SK-N-SH (cell line): ENCODE data around the gene PHOX2A. TPM values are rescaled to one million over a fixed set of nuclear protein-coding genes. Genes with fewer than 3 reads are reported as not detected.

Experiments used
- CTCF ChIA-PET: fragments of 300-600, 350-600 bp; formaldehyde crosslinking; extraction: SDS; loops from one replicate; lab custom pipeline; 2021; lab: Yijun Ruan, JAX
- POLR2A ChIA-PET: fragments of 350-600 bp; sonication (Branson Sonifier 250); formaldehyde crosslinking; extraction: SDS; loops from one replicate; lab custom pipeline; 2020; ENCODE audit warnings: antibody characterized with exemption, inconsistent platforms; lab: Yijun Ruan, JAX
- DNase-seq: peaks from one replicate; pipeline ENCODE4 v3.0.0; 2012
- H2AFZ ChIP-seq: fragments of 200-600 bp; sonication (generic); 2 replicates; pipeline ENCODE4 v1.8.1; 2016; ENCODE audit warnings: antibody characterized with exemption, mild to moderate bottlenecking, low read depth
- H3F3A ChIP-seq: fragments of 200-600 bp; sonication (generic); replicated peaks from 2 replicates; pipeline ENCODE3; 2016; ENCODE audit warnings: antibody characterized with exemption, mild to moderate bottlenecking; ENCODE audit not compliant: insufficient read depth
- H3K27ac ChIP-seq, 2 experiments: fragments of 200-500 bp in 1 of 2; fragments of 200-600 bp in 1 of 2; sonication (Bioruptor generic) in 1 of 2; sonication (generic), shearing (Covaris generic) in 1 of 2; 2 replicates each; pipeline versions ENCODE4 v1.5.1 to v1.6.1; 2014 to 2016; ENCODE audit warnings: low read depth in 2 of 2, inconsistent platforms in 1 of 2, low read length in 1 of 2, mild to moderate bottlenecking in 1 of 2, mixed read lengths in 1 of 2
- H3K27me3 ChIP-seq: fragments of 200-600 bp; sonication (generic), shearing (Covaris generic); 2 replicates; pipeline ENCODE4 v1.6.1; 2016; ENCODE audit warnings: mixed run types; ENCODE audit not compliant: insufficient read depth
- H3K36me3 ChIP-seq, 2 experiments: fragments of 200-500 bp in 1 of 2; fragments of 200-600 bp in 1 of 2; sonication (Bioruptor generic) in 1 of 2; sonication (generic) in 1 of 2; replicated peaks in 1 of 2; 2 replicates each; pipeline versions ENCODE3 to v1.5.1; 2014 to 2016; ENCODE audit warnings: low read length in 1 of 2, mild to moderate bottlenecking in 1 of 2; ENCODE audit not compliant: insufficient read depth in 2 of 2, control insufficient read depth in 1 of 2
- H3K4me1 ChIP-seq, 2 experiments: fragments of 200-500 bp in 1 of 2; fragments of 200-600 bp in 1 of 2; sonication (Bioruptor generic) in 1 of 2; sonication (generic), shearing (Covaris generic) in 1 of 2; 2 replicates each; pipeline versions ENCODE4 v1.5.1 to v1.6.1; 2014 to 2016; ENCODE audit warnings: low read depth in 1 of 2, low read length in 1 of 2, mixed run types in 1 of 2; ENCODE audit not compliant: insufficient read depth in 2 of 2, control insufficient read depth in 1 of 2
- H3K4me2 ChIP-seq: fragments of 200-600 bp; sonication (generic), shearing (Covaris generic); 2 replicates; pipeline ENCODE4 v1.6.1; 2017; ENCODE audit warnings: mixed run types
- H3K4me3 ChIP-seq, 2 experiments: fragments of 200-500 bp in 1 of 2; fragments of 200-600 bp in 1 of 2; sonication (Bioruptor generic) in 1 of 2; sonication (generic), shearing (Covaris generic) in 1 of 2; 2 replicates each; pipeline versions ENCODE4 v1.5.1 to v1.8.1; 2014 to 2016; ENCODE audit warnings: low read depth in 2 of 2, inconsistent platforms in 1 of 2, low read length in 1 of 2, mild to moderate bottlenecking in 1 of 2, mixed read lengths in 1 of 2, moderate library complexity in 1 of 2
- H3K79me2 ChIP-seq: fragments of 200-600 bp; sonication (generic); 2 replicates; pipeline ENCODE4 v1.8.1; 2017; ENCODE audit warnings: mild to moderate bottlenecking; ENCODE audit not compliant: insufficient read depth
- H3K9ac ChIP-seq: fragments of 200-600 bp; sonication (generic); 2 replicates; pipeline ENCODE4 v1.6.1; 2017; ENCODE audit warnings: mixed run types
- H3K9me2 ChIP-seq: fragments of 200-600 bp; sonication (generic); 2 replicates; pipeline ENCODE4 v1.6.1; 2017; ENCODE audit warnings: mixed run types
- H3K9me3 ChIP-seq: fragments of 200-600 bp; sonication (generic); 2 replicates; pipeline ENCODE4 v1.6.1; 2017; ENCODE audit warnings: mixed run types, mild to moderate bottlenecking, moderate library complexity
- H4K20me1 ChIP-seq: fragments of 200-600 bp; sonication (generic); 2 replicates; pipeline ENCODE4 v1.6.1; 2017; ENCODE audit warnings: mild to moderate bottlenecking, mixed run types; ENCODE audit not compliant: insufficient read depth
- EZH2phosphoT487 ChIP-seq: fragments of 200-600 bp; sonication (generic); IDR thresholded peaks from 2 replicates; pipeline ENCODE4 v1.6.1; 2017; ENCODE audit warnings: low read depth, mixed run types, mild to moderate bottlenecking, antibody characterized with exemption, moderate library complexity, borderline replicate concordance
- FOXJ3 ChIP-seq: sonication (generic); formaldehyde crosslinking; IDR thresholded peaks from 2 replicates; pipeline ENCODE4 v1.5.1; 2020; ENCODE audit warnings: mild to moderate bottlenecking, missing genetic modification reagents
- FOXM1 ChIP-seq: IDR thresholded peaks from 2 replicates; pipeline ENCODE4 v1.4.0; 2012; ENCODE audit warnings: low read depth, mild to moderate bottlenecking
- GABPA ChIP-seq: IDR thresholded peaks from 2 replicates; pipeline ENCODE4 v1.4.0; 2012; ENCODE audit warnings: low read depth, mild to moderate bottlenecking
- GATA2 ChIP-seq: sonication (generic); formaldehyde crosslinking; IDR thresholded peaks from 2 replicates; pipeline ENCODE4 v1.5.0; 2020; ENCODE audit warnings: mild to moderate bottlenecking, missing genetic modification reagents
- MXI1 ChIP-seq: IDR thresholded peaks from 2 replicates; pipeline ENCODE4 v1.6.1; 2012; ENCODE audit warnings: mild to moderate bottlenecking, low read depth, low read length, improper control_type of control experiment
- NRF1 ChIP-seq: IDR thresholded peaks from 2 replicates; pipeline ENCODE4 v1.6.1; 2012; ENCODE audit warnings: low read depth, mild to moderate bottlenecking, low read length
- RAD21 ChIP-seq: IDR thresholded peaks from 2 replicates; pipeline ENCODE4 v1.6.1; 2012; ENCODE audit warnings: mild to moderate bottlenecking, low read length
- SIN3A ChIP-seq: IDR thresholded peaks from 2 replicates; pipeline ENCODE4 v1.6.1; 2012; ENCODE audit warnings: low read depth, mild to moderate bottlenecking, low read length, moderate library complexity, borderline replicate concordance
- SMC3 ChIP-seq: IDR thresholded peaks from 2 replicates; pipeline ENCODE4 v1.6.1; 2012; ENCODE audit warnings: low read depth, low read length, improper control_type of control experiment
- TAF1 ChIP-seq: IDR thresholded peaks from 2 replicates; pipeline ENCODE4 v1.6.1; 2012; ENCODE audit warnings: low read depth, mild to moderate bottlenecking, low read length, moderate library complexity, borderline replicate concordance
- TEAD4 ChIP-seq: IDR thresholded peaks from 2 replicates; pipeline ENCODE4 v1.4.0; 2012; ENCODE audit warnings: mild to moderate bottlenecking, borderline replicate concordance; ENCODE audit not compliant: insufficient read depth
- WGBS: methylation state at CpG from one replicate; pipeline ENCODE4 v1.1.6; 2017; ENCODE audit warnings: low lambda C conversion rate; 5-methylcytosine and 5-hydroxymethylcytosine counted together
- polyA plus RNA-seq, 3 experiments: library from polyadenylated mRNA; depleted of rRNA; stranded (reverse); fragments of >200 nt; gene quantifications; 2 replicates each; pipeline ENCODE4 v1.2.3, GENCODE V29; 2012
- TF ChIP-seq, protein P1 (sequence below): IDR thresholded peaks from 2 replicates; pipeline ENCODE4 v1.6.1; 2012; ENCODE audit warnings: mild to moderate bottlenecking, low read depth, low read length, moderate library complexity
- TF ChIP-seq, protein P2 (sequence below): fragments of 200-600 bp; sonication (generic); IDR thresholded peaks from 2 replicates; pipeline ENCODE4 v1.6.1; 2017; ENCODE audit warnings: antibody characterized with exemption, mild to moderate bottlenecking, moderate library complexity

PHOX2A gene
- polyA plus RNA-seq, 1 of the 3 experiments (the other 2 are of a cell fraction): 75.6 TPM

DNA sequence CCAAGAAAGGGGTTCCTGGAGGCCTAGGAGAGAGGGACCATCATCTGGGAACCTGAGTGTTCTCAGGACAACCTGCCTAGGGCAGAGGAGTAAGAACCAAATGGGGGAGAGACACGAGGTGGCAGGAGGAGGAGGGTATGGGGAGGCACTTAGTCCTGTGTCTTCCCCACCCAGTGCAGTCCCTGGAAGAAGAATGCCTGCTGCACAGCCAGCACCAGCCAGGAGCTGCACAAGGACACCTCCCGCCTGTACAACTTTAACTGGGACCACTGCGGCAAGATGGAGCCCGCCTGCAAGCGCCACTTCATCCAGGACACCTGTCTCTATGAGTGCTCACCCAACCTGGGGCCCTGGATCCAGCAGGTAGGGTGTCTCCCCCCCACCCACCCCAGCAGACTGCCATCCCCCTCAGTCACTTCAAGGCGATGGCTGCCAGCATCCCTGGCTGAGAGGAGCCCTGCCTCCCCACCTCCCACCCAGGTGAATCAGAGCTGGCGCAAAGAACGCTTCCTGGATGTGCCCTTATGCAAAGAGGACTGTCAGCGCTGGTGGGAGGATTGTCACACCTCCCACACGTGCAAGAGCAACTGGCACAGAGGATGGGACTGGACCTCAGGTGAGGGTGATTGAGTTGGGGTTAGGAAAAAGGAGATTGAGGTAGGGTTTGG is 23.1 kb downstream of the PHOX2A start:
- Histone ChIP-seq H3K4me3 (no peak overlapping the region), H3K9me3 (no peaks in the 10 kb centered on the region), H3K27ac (no peak overlapping the region), H3K79me2 (peaks cover 20% of the 10 kb centered on the region), H3K9me2 (no peaks in the 10 kb centered on the region), H3K27me3 (no peaks in the 10 kb centered on the region; the same call in 1 of the 2 replicates), H2AFZ (no peak overlapping the region), H3F3A (no peaks in the 10 kb centered on the region), H3K36me3 (no peaks in the 10 kb centered on the region), H4K20me1 (peaks cover 8% of the 10 kb centered on the region), H3K4me1 (peaks cover 3 to 11% of the 10 kb centered on the region in 2 experiments; a peak in 2 of 4 replicates), H3K9ac (no peak overlapping the region), H3K4me2 (no peak overlapping the region)
- 83% methylated on average over 8 of the region's 10 CpGs for WGBS
- no peak for DNase-seq
- ChIA-PET CTCF (interaction anchor here (1.0 to 1.4 kb wide), 2 partner anchors 77 to 213 kb away, joined by 3 to 7 read pairs; no protein-coding TSS in a partner anchor), POLR2A (interaction anchor here (1.9 kb wide), 1 partner anchor 195 kb away, joined by 5 read pairs; no protein-coding TSS in a partner anchor)
- TF ChIP-seq FOXM1: no peak
- no peak for TF ChIP-seq FOXJ3 (CRISPR knock-in tag)
- TF ChIP-seq, protein P1, sequence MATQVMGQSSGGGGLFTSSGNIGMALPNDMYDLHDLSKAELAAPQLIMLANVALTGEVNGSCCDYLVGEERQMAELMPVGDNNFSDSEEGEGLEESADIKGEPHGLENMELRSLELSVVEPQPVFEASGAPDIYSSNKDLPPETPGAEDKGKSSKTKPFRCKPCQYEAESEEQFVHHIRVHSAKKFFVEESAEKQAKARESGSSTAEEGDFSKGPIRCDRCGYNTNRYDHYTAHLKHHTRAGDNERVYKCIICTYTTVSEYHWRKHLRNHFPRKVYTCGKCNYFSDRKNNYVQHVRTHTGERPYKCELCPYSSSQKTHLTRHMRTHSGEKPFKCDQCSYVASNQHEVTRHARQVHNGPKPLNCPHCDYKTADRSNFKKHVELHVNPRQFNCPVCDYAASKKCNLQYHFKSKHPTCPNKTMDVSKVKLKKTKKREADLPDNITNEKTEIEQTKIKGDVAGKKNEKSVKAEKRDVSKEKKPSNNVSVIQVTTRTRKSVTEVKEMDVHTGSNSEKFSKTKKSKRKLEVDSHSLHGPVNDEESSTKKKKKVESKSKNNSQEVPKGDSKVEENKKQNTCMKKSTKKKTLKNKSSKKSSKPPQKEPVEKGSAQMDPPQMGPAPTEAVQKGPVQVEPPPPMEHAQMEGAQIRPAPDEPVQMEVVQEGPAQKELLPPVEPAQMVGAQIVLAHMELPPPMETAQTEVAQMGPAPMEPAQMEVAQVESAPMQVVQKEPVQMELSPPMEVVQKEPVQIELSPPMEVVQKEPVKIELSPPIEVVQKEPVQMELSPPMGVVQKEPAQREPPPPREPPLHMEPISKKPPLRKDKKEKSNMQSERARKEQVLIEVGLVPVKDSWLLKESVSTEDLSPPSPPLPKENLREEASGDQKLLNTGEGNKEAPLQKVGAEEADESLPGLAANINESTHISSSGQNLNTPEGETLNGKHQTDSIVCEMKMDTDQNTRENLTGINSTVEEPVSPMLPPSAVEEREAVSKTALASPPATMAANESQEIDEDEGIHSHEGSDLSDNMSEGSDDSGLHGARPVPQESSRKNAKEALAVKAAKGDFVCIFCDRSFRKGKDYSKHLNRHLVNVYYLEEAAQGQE: no peak
- TF ChIP-seq, protein P2, sequence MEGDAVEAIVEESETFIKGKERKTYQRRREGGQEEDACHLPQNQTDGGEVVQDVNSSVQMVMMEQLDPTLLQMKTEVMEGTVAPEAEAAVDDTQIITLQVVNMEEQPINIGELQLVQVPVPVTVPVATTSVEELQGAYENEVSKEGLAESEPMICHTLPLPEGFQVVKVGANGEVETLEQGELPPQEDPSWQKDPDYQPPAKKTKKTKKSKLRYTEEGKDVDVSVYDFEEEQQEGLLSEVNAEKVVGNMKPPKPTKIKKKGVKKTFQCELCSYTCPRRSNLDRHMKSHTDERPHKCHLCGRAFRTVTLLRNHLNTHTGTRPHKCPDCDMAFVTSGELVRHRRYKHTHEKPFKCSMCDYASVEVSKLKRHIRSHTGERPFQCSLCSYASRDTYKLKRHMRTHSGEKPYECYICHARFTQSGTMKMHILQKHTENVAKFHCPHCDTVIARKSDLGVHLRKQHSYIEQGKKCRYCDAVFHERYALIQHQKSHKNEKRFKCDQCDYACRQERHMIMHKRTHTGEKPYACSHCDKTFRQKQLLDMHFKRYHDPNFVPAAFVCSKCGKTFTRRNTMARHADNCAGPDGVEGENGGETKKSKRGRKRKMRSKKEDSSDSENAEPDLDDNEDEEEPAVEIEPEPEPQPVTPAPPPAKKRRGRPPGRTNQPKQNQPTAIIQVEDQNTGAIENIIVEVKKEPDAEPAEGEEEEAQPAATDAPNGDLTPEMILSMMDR: no peak
- TF ChIP-seq GATA2 (CRISPR knock-in tag): no peak
- no peak for TF ChIP-seq SMC3
- no peak for TF ChIP-seq TEAD4

DNA sequence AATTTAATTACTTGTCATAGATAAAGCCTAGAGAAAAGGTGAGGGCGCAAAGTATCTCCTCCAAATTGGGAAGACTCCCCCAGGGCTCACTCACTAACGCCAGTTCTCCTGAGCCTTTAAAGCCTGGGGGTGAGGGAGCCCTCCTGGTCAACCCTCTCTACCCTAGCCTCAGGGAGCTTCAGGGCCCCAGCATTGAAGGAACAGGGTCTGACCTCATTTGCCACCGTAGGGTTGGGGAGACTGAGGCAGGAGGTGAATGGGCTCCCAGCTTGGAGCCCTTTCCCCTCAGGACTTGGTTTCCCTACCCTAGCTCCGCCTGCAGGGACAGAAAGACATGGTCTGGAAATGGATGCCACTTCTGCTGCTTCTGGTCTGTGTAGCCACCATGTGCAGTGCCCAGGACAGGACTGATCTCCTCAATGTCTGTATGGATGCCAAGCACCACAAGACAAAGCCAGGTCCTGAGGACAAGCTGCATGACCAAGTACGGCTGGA is 25.7 kb downstream of the PHOX2A start:
- no peak for DNase-seq
- H4K20me1 ChIP-seq: no peaks in the 10 kb centered on the region
- peaks cover 0 to 6% of the 10 kb centered on the region in 2 experiments; a peak in 1 of 4 replicates for H3K4me1 ChIP-seq
- no peaks in the 10 kb centered on the region for H3K36me3 ChIP-seq
- ChIA-PET CTCF (interaction anchor here (1.2 to 2.0 kb wide), 2 partner anchors 74 to 193 kb away, joined by 3 to 7 read pairs; no protein-coding TSS in a partner anchor), POLR2A (interaction anchor here (1.0 kb wide), 1 partner anchor 188 kb away, joined by 3 read pairs; no protein-coding TSS in a partner anchor)
- WGBS: 57% methylated on average over 4 of the region's 5 CpGs
- H3K9ac ChIP-seq: no peak overlapping the region
- no peak overlapping the region for H2AFZ ChIP-seq
- no peaks in the 10 kb centered on the region for H3F3A ChIP-seq
- no peak overlapping the region for H3K4me2 ChIP-seq
- H3K9me2 ChIP-seq: no peaks in the 10 kb centered on the region
- H3K27ac ChIP-seq: no peak overlapping the region
- H3K9me3 ChIP-seq: no peaks in the 10 kb centered on the region
- H3K79me2 ChIP-seq: no peaks in the 10 kb centered on the region
- peaks cover 6% of the 10 kb centered on the region; the same call in 1 of the 2 replicates for H3K27me3 ChIP-seq
- no peak overlapping the region for H3K4me3 ChIP-seq
- TF ChIP-seq TAF1 (no peak), SIN3A (no peak), EZH2phosphoT487 (no peak), GABPA (no peak), FOXM1 (no peak), NRF1 (no peak), MXI1 (no peak), RAD21 (no peak)
- TF ChIP-seq, protein P2: no peak
